ENCODE results near the gene R3HCC1L. TPM values are rescaled to one million over a fixed set of nuclear protein-coding genes. Genes with fewer than 3 reads are reported as not detected.
"Not testable (repeated sequence)": the region's sequence is repeated elsewhere in the genome, so short reads cannot be mapped to it uniquely, and the experiment has no call there.

The R3HCC1L gene
- total RNA-seq, 3 donors from 2014 or later: 15.3 to 22.8 (median 18.8) TPM

DNA sequence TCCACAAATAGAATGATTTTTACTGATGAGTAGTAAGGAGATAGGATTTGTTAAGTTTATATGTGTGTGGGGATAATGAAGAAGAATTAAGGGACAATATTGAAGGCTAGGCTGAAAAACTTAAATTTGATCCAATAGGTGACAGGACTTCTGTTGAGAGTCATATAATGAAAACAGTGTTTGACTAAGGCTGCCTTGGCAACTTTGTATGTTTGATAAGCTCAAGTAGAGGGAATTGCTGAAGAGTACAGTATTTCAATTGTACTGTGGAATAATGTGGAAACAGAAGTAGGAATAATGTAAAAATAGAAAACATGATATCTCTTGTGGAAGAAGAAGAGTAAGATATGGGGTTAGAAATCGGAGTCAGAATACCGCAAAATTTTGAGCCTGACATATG is 10.5 kb downstream of the R3HCC1L start:
- DNase-seq (no peak), ATAC-seq (no peak)
- no peaks in the 10 kb centered on the region for H3K36me3 ChIP-seq (ENCODE audit: low read depth)
- intact Hi-C loops (cut with DNase I, micrococcal nuclease): no loop called here
- H3K4me1 ChIP-seq (ENCODE audit: low read depth): peaks cover 13% of the 10 kb centered on the region
- no peak overlapping the region for H3K4me3 ChIP-seq
- TF ChIP-seq, protein P1, sequence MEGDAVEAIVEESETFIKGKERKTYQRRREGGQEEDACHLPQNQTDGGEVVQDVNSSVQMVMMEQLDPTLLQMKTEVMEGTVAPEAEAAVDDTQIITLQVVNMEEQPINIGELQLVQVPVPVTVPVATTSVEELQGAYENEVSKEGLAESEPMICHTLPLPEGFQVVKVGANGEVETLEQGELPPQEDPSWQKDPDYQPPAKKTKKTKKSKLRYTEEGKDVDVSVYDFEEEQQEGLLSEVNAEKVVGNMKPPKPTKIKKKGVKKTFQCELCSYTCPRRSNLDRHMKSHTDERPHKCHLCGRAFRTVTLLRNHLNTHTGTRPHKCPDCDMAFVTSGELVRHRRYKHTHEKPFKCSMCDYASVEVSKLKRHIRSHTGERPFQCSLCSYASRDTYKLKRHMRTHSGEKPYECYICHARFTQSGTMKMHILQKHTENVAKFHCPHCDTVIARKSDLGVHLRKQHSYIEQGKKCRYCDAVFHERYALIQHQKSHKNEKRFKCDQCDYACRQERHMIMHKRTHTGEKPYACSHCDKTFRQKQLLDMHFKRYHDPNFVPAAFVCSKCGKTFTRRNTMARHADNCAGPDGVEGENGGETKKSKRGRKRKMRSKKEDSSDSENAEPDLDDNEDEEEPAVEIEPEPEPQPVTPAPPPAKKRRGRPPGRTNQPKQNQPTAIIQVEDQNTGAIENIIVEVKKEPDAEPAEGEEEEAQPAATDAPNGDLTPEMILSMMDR (IDR thresholded peaks at IDR 0.05): no peak
- H3K9me3 ChIP-seq: peaks cover 5% of the 10 kb centered on the region

DNA sequence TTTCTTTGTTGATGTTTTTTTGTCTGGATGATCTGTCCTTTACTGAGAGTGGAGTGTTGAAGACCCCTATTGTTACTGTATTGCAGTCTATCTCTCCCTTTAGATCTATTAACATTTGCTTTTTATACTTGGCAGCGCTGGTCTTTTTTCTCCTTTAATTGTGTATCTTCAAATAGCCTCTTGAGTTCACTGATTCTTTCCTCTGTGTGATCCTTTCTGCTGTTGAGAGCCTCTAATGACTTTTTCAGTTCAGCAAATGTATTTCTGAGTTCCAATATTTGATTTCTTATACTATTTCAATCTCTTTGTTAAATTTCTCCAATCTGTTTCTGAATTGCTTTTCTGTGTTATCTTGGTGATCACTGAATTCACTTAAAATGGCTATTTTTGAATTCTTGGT is 15.4 kb downstream of the R3HCC1L start:
- Histone ChIP-seq H3K4me3 (no peak overlapping the region), H3K4me1 (ENCODE audit: low read depth) (no peaks in the 10 kb centered on the region), H3K9me3 (peaks cover 5% of the 10 kb centered on the region), H3K36me3 (ENCODE audit: low read depth) (no peaks in the 10 kb centered on the region)
- DNase-seq (no peak), ATAC-seq (no peak)
- TF ChIP-seq, protein P1 (IDR thresholded peaks at IDR 0.05): no peak
- intact Hi-C loops (cut with DNase I, micrococcal nuclease): no loop called here

DNA sequence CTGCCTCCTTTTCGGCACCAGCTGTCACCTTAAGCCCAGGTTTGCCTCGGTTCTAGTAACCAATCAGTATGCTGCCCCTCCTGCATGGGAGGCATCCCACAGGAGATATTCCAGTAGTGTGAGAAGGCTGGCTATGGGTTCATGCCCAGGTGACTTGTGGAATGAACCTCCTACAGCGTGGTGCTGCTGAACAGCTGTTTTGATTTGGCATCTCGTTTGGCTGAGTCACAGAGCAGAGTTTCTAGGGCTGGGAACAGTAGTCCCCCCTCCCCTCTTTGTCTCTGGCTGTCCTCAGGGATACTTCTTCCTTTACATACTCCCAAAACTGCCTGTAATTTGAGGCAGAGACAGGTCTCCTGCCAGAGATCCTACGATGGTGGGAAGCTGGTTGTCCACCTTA is 16.1 kb downstream of the R3HCC1L start:
- TF ChIP-seq, protein P1 (IDR thresholded peaks at IDR 0.05): no peak
- DNase-seq (no peak), ATAC-seq (no peak)
- no peaks in the 10 kb centered on the region for H3K4me1 ChIP-seq (ENCODE audit: low read depth)
- peaks cover 5% of the 10 kb centered on the region for H3K9me3 ChIP-seq
- no peak overlapping the region for H3K4me3 ChIP-seq
- no peaks in the 10 kb centered on the region for H3K36me3 ChIP-seq (ENCODE audit: low read depth)
- intact Hi-C loops (cut with DNase I, micrococcal nuclease): no loop called here

DNA sequence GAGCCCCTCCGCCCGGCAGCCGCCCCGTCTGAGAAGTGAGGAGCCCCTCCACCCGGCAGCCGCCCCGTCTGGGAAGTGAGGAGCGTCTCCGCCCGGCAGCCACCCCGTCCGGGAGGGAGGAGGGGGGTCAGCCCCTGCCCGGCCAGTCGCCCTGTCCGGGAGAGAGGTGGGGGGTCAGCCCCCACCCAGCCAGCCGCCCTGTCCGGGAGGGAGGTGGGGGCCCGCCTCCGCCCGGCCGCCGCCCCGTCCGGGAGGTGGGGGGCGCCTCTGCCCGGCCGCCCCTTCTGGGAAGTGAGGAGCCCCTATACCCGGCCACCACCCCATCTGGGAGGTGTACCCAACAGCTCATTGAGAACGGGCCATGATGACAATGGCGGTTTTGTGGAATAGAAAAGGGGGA is 18.3 kb downstream of the R3HCC1L start:
- ATAC-seq; intact Hi-C loops (cut with DNase I, micrococcal nuclease); H3K4me1 ChIP-seq (ENCODE audit: low read depth); H3K36me3 ChIP-seq (ENCODE audit: low read depth); H3K4me3 ChIP-seq; H3K9me3 ChIP-seq; DNase-seq: not testable (repeated sequence)

DNA sequence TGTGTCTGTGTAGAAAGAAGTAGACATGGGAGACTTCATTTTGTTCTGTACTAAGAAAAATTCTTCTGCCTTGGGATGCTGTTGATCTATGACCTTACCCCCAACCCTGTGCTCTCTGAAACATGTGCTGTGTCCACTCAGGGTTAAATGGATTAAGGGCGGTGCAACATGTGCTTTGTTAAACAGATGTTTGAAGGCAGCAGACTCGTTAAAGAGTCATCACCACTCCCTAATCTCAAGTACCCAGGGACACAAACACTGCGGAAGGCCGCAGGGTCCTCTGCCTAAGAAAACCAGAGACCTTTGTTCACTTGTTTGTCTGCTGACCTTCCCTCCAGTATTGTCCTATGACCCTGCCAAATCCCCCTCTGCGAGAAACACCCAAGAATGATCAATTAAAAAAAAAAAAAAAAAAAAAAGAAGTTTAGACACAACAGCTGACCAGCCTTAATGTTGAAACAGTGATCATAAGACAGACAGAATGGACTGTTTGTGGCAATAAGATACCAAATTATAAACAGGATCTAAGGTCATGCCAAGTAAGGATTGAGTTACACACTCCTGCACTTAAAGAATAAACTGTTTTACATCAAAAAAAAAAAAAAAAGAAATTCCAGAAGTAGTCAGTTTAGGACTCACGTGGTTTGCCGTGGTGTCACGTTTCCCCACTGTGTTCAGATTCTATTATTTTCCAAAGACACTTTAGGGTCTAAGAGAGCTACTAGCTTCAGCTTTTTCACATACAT is 18.9 kb downstream of the R3HCC1L start:
- intact Hi-C loops (cut with DNase I, micrococcal nuclease); ATAC-seq; H3K9me3 ChIP-seq; H3K36me3 ChIP-seq (ENCODE audit: low read depth); DNase-seq; H3K4me3 ChIP-seq; H3K4me1 ChIP-seq (ENCODE audit: low read depth): not testable (repeated sequence)

DNA sequence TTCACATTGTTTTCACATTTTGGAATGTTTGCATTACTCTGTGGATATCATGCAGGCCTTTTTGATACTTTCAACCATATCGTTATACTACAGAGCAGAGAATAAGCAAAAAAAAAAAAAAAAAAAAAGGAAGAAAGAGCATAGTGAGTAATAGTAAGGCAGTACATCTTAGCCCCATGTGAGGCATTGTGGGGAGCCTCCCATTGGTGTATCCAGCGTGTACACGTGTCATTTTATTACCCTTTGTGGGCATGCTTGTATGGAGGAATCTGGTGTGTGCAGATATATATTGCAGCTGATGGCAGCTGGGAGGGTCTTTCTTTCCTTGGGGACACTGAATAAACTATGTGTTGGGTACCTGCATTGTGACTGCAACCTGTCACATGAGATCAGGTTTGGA is 19.6 kb downstream of the R3HCC1L start:
- ATAC-seq: peak; percentile 38
- no peak overlapping the region for H3K4me3 ChIP-seq
- H3K36me3 ChIP-seq (ENCODE audit: low read depth): no peaks in the 10 kb centered on the region
- no peaks in the 10 kb centered on the region for H3K4me1 ChIP-seq (ENCODE audit: low read depth)
- TF ChIP-seq, protein P1 (IDR thresholded peaks at IDR 0.05): no peak
- intact Hi-C loops (cut with DNase I, micrococcal nuclease): no loop called here
- H3K9me3 ChIP-seq: no peaks in the 10 kb centered on the region
- no peak for DNase-seq

DNA sequence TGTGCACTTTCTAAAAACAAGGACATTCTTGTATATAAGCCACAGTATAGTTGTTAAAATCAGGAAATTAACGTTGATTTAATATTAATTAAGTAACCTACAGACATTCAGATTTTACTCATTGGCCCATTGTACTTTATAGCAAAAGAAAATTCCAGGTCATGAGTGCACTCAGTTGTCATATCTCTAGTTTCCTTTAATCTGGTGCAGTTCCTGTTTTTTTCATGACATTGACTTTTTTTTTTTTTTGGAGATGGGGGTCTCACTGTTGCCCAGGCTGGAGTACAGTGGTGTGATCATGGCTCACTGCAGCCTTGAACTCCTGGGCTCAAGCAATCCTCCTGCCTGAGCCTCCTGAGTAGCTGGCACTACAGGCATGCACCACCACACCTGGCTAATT is 24.1 kb downstream of the R3HCC1L start:
- Histone ChIP-seq H3K9me3 (no peaks in the 10 kb centered on the region), H3K4me1 (ENCODE audit: low read depth) (no peaks in the 10 kb centered on the region), H3K36me3 (ENCODE audit: low read depth) (no peaks in the 10 kb centered on the region), H3K4me3 (no peak overlapping the region)
- ATAC-seq: no peak
- DNase-seq: no peak
- TF ChIP-seq, protein P1 (IDR thresholded peaks at IDR 0.05): no peak
- intact Hi-C loops (cut with DNase I, micrococcal nuclease): no loop called here
